Liver (tissue), 9 donors: ENCODE measurements around the gene TFDP2. TPM values are rescaled to one million over a fixed set of nuclear protein-coding genes. Genes with fewer than 3 reads are reported as not detected.
"Not testable (repeated sequence)": the region's sequence is repeated elsewhere in the genome, so short reads cannot be mapped to it uniquely, and the experiment has no call there.

Experiments used
- DNase-seq: peaks from one replicate; pipeline ENCODE4 v3.0.0-alpha.2; 2017; ENCODE audit warnings: low spot score
- H3K27ac ChIP-seq, 2 donors: one replicate each; pipeline ENCODE4 v1.7.0; 2013; ENCODE audit warnings: inconsistent platforms in 2 of 2, low read length in 2 of 2, control low read depth in 1 of 2, low read depth in 1 of 2, mild to moderate bottlenecking in 1 of 2
- H3K27me3 ChIP-seq, 4 donors: one replicate each; pipeline versions ENCODE4 v1.6.1 to v1.7.0; 2013; ENCODE audit warnings: low read length in 3 of 4, inconsistent platforms in 1 of 4, mild to moderate bottlenecking in 1 of 4, moderate library complexity in 1 of 4; ENCODE audit not compliant: control insufficient read depth in 4 of 4, insufficient read depth in 4 of 4
- H3K36me3 ChIP-seq, 4 donors: one replicate each; pipeline versions ENCODE4 v1.6.1 to v1.7.0; 2013; ENCODE audit warnings: low read length in 3 of 4, mild to moderate bottlenecking in 3 of 4, low read depth in 1 of 4, moderate library complexity in 1 of 4; ENCODE audit not compliant: control insufficient read depth in 4 of 4, insufficient read depth in 3 of 4
- H3K4me1 ChIP-seq, 4 donors: one replicate each; pipeline versions ENCODE4 v1.6.1 to v1.7.0; 2013; ENCODE audit warnings: low read length in 3 of 4, mild to moderate bottlenecking in 3 of 4, moderate library complexity in 1 of 4; ENCODE audit not compliant: control insufficient read depth in 4 of 4, insufficient read depth in 4 of 4
- H3K4me3 ChIP-seq, 3 donors: one replicate each; pipeline versions ENCODE4 v1.6.1 to v1.7.0; 2013; ENCODE audit warnings: low read length in 3 of 3, control low read depth in 1 of 3, low read depth in 1 of 3, mild to moderate bottlenecking in 1 of 3
- H3K9ac ChIP-seq, 2 donors: one replicate each; pipeline ENCODE4 v1.7.0; 2013; ENCODE audit warnings: low read length in 2 of 2, mild to moderate bottlenecking in 2 of 2, moderate library complexity in 2 of 2, control low read depth in 1 of 2, low read depth in 1 of 2
- H3K9me3 ChIP-seq, 4 donors: one replicate each; pipeline versions ENCODE4 v1.6.1 to v1.7.0; 2013; ENCODE audit warnings: low read length in 3 of 4; ENCODE audit not compliant: control insufficient read depth in 4 of 4
- ATF3 ChIP-seq: IDR thresholded peaks from 2 replicates; pipeline ENCODE4 v1.6.1; 2016; ENCODE audit warnings: antibody characterized with exemption
- CTCF ChIP-seq: fragments of 150-350 bp; IDR thresholded peaks from 2 replicates; pipeline ENCODE4 v1.5.1; 2017; ENCODE audit warnings: improper control_type of control experiment, low read depth, low read length; ENCODE audit not compliant: missing input control
- EGR1 ChIP-seq, 2 donors: IDR thresholded peaks; 2 replicates each; pipeline ENCODE4 v1.6.1; 2016 to 2018; ENCODE audit warnings: antibody characterized with exemption in 2 of 2, low read depth in 2 of 2
- FOXA1 ChIP-seq: IDR thresholded peaks from 2 replicates; pipeline ENCODE4 v1.6.1; 2016; ENCODE audit warnings: antibody characterized with exemption
- FOXA2 ChIP-seq: IDR thresholded peaks from 2 replicates; pipeline ENCODE4 v1.6.1; 2016; ENCODE audit warnings: antibody characterized with exemption
- GABPA ChIP-seq, 2 donors: IDR thresholded peaks in 1 of 2; conservative IDR thresholded peaks in 1 of 2; 2 replicates each; pipeline ENCODE4 v1.6.1; 2016; ENCODE audit warnings: antibody characterized with exemption in 2 of 2, mild to moderate bottlenecking in 1 of 2, moderate library complexity in 1 of 2
- HNF4G ChIP-seq: IDR thresholded peaks from 2 replicates; pipeline ENCODE4 v1.6.1; 2016; ENCODE audit warnings: antibody characterized with exemption
- JUND ChIP-seq, 2 donors: IDR thresholded peaks; 2 replicates each; pipeline ENCODE4 v1.6.1; 2016; ENCODE audit warnings: antibody characterized with exemption in 2 of 2
- MAX ChIP-seq: IDR thresholded peaks from 2 replicates; pipeline ENCODE4 v1.6.1; 2016; ENCODE audit warnings: antibody characterized with exemption
- NR2F2 ChIP-seq: IDR thresholded peaks from 2 replicates; pipeline ENCODE4 v1.6.1; 2016; ENCODE audit warnings: antibody characterized with exemption
- RAD21 ChIP-seq, 2 donors: IDR thresholded peaks; 2 replicates each; pipeline ENCODE4 v1.6.1; 2016; ENCODE audit warnings: antibody characterized with exemption in 2 of 2, mild to moderate bottlenecking in 2 of 2
- REST ChIP-seq: IDR thresholded peaks from 2 replicates; pipeline ENCODE4 v1.6.1; 2016; ENCODE audit warnings: antibody characterized with exemption, mild to moderate bottlenecking
- RXRA ChIP-seq, 2 donors: IDR thresholded peaks; 2 replicates each; pipeline ENCODE4 v1.6.1; 2017 to 2018; ENCODE audit warnings: antibody characterized with exemption in 2 of 2, mild to moderate bottlenecking in 1 of 2
- SP1 ChIP-seq: IDR thresholded peaks from 2 replicates; pipeline ENCODE4 v1.6.1; 2018; ENCODE audit warnings: antibody characterized with exemption, mild to moderate bottlenecking
- TAF1 ChIP-seq: conservative IDR thresholded peaks from 2 replicates; pipeline ENCODE4 v1.6.1; 2016; ENCODE audit warnings: antibody characterized with exemption, mild to moderate bottlenecking
- YY1 ChIP-seq: IDR thresholded peaks from 2 replicates; pipeline ENCODE4 v1.6.1; 2016; ENCODE audit warnings: antibody characterized with exemption, mild to moderate bottlenecking
- ZBTB33 ChIP-seq: IDR thresholded peaks from 2 replicates; pipeline ENCODE4 v1.6.1; 2016; ENCODE audit warnings: antibody characterized with exemption
- WGBS: extraction: QIAGEN DNeasy Blood & Tissue Kit; methylation state at CpG from one replicate; pipeline ENCODE4 v1.1.7; 2013; 5-methylcytosine and 5-hydroxymethylcytosine counted together
- polyA plus RNA-seq, 2 donors: library from polyadenylated mRNA; stranded (reverse) in 1 of 2; unstranded in 1 of 2; fragments of 200-250 nt in 1 of 2; fragments of >200 nt in 1 of 2; fragmentation: Nextera tagmentation in 1 of 2; extraction: Ambion mirVana in 1 of 2; gene quantifications; one replicate each; pipeline versions ENCODE4 v1.2.1 to v1.2.3, GENCODE V29; 2013 to 2015
- total RNA-seq, 2 donors: library from RNA; depleted of rRNA; stranded (reverse); fragments of >200 nt; gene quantifications; one replicate each; pipeline ENCODE4 v1.2.3, GENCODE V29; 2014
- donor health status: healthy.
- donor health status: healthy.
- donor health status: healthy.
- donor health status: healthy.
- donor health status: healthy.

TFDP2 gene
- total and polyA plus RNA-seq, 4 donors, result 8.0 to 52.0 (median 29.7) TPM

- Histone ChIP-seq H3K9me3 (no peaks in the 10 kb centered on the region), H3K9ac (no peak overlapping the region), H3K27me3 (no peaks in the 10 kb centered on the region), H3K27ac (no peak overlapping the region), H3K4me3 (no peak overlapping the region), H3K36me3 (no peaks in the 10 kb centered on the region), H3K4me1 (no peaks in the 10 kb centered on the region)
- TF ChIP-seq FOXA1 (no peak), HNF4G (no peak), MAX (no peak), NR2F2 (no peak), REST (no peak), JUND (IDR thresholded peaks at IDR 0.05) (no peak), ZBTB33 (no peak), TAF1 (no peak)
- DNase-seq, result no peak
- WGBS, result 95% methylated on average over 4 of the region's 4 CpGs
These were observed 72.0 kb downstream of the TFDP2 start for GRCh38 chr3:142077155-142077858.

GRCh38 chr3:142075656-142076055 lies 73.7 kb downstream of the TFDP2 start:
- not testable (repeated sequence) for H3K36me3 ChIP-seq, H3K27me3 ChIP-seq, H3K4me3 ChIP-seq, DNase-seq, H3K9ac ChIP-seq, H3K9me3 ChIP-seq, H3K27ac ChIP-seq, H3K4me1 ChIP-seq
- WGBS, result 100% methylated on average over 4 of the region's 4 CpGs

GRCh38 chr3:142072816-142073215 lies 76.5 kb downstream of the TFDP2 start:
- Histone ChIP-seq H3K4me1 (no peaks in the 10 kb centered on the region), H3K27ac (no peak overlapping the region), H3K9me3 (no peaks in the 10 kb centered on the region), H3K9ac (no peak overlapping the region), H3K4me3 (no peak overlapping the region), H3K36me3 (no peaks in the 10 kb centered on the region), H3K27me3 (no peaks in the 10 kb centered on the region)
- DNase-seq, result no peak
- 91% methylated on average over 3 of the region's 3 CpGs for WGBS
- no peak for TF ChIP-seq GABPA (IDR thresholded peaks at IDR 0.05 in 1 of 2, conservative IDR thresholded peaks at IDR 0.05 in 1 of 2)
- TF ChIP-seq YY1, result no peak
- TF ChIP-seq ZBTB33, result no peak
- TF ChIP-seq FOXA1, result no peak
- TF ChIP-seq EGR1 (IDR thresholded peaks at IDR 0.05; ENCODE audit: low read depth in 2 of 2), result no peak
- TF ChIP-seq RAD21 (IDR thresholded peaks at IDR 0.05), result no peak
- TF ChIP-seq HNF4G, result no peak
- no peak for TF ChIP-seq NR2F2
- no peak for TF ChIP-seq CTCF
- no peak for TF ChIP-seq TAF1
- no peak for TF ChIP-seq MAX
- TF ChIP-seq RXRA (IDR thresholded peaks at IDR 0.05), result no peak
- no peak for TF ChIP-seq FOXA2
- TF ChIP-seq ATF3, result no peak
- no peak for TF ChIP-seq SP1
- no peak for TF ChIP-seq JUND (IDR thresholded peaks at IDR 0.05)
